H1 (cell line): ENCODE measurements around the gene ATP5PF. TPM values are rescaled to one million over a fixed set of nuclear protein-coding genes. Genes with fewer than 3 reads are reported as not detected.

Experiments used
- CTCF ChIA-PET: fragments of 300-600 bp; sonication (Branson Sonifier 250); formaldehyde crosslinking; loops from one replicate; lab custom pipeline; 2021; ENCODE audit not compliant: partially characterized antibody; lab: Charles Lee
- POLR2A ChIA-PET: fragments of 300-600 bp; sonication (Branson Sonifier 250); formaldehyde crosslinking; loops from one replicate; lab custom pipeline; 2021; ENCODE audit warnings: inconsistent platforms; ENCODE audit not compliant: partially characterized antibody; lab: Charles Lee
- DNase-seq, 2 experiments: peaks; one replicate each; pipeline versions ENCODE4 v3.0.0 to v3.0.0-alpha.2; 2010 to 2022; ENCODE audit warnings: low spot score in 2 of 2, low read depth in 1 of 2, mixed read lengths in 1 of 2
- FAIRE-seq: peaks from 2 replicates; lab custom pipeline; 2011; peaks lifted over from hg19 to GRCh38; lab: Jason Lieb, UNC
- H2AFZ ChIP-seq: 2 replicates; pipeline ENCODE4 v1.8.1; 2012; ENCODE audit warnings: low read length, inconsistent platforms
- H2AK5ac ChIP-seq: 2 replicates; pipeline ENCODE4 v1.6.1; 2013; ENCODE audit warnings: low read depth, low read length
- H2BK120ac ChIP-seq: replicated peaks from 2 replicates; pipeline ENCODE3; 2013; ENCODE audit warnings: low read depth, low read length, inconsistent platforms
- H2BK12ac ChIP-seq: 2 replicates; pipeline ENCODE4 v1.6.1; 2013; ENCODE audit warnings: low read depth, low read length
- H2BK15ac ChIP-seq: 2 replicates; pipeline ENCODE4 v1.6.1; 2013; ENCODE audit warnings: low read length
- H2BK20ac ChIP-seq: 2 replicates; pipeline ENCODE4 v1.6.1; 2013; ENCODE audit warnings: low read length
- H2BK5ac ChIP-seq: 2 replicates; pipeline ENCODE4 v1.6.1; 2013; ENCODE audit warnings: low read depth, low read length
- H3K14ac ChIP-seq: 2 replicates; pipeline ENCODE4 v1.6.1; 2013; ENCODE audit warnings: inconsistent platforms; ENCODE audit not compliant: insufficient read length
- H3K18ac ChIP-seq: 2 replicates; pipeline ENCODE4 v1.6.1; 2013; ENCODE audit warnings: low read length; ENCODE audit errors: extremely low read depth
- H3K23ac ChIP-seq: 2 replicates; pipeline ENCODE4 v1.6.1; 2013; ENCODE audit warnings: inconsistent platforms; ENCODE audit not compliant: insufficient read length
- H3K23me2 ChIP-seq: 2 replicates; pipeline ENCODE4 v1.6.1; 2013; ENCODE audit warnings: low read depth, low read length
- H3K27ac ChIP-seq: 2 replicates; pipeline ENCODE4 v1.6.1; 2011; ENCODE audit warnings: low read depth, low read length, inconsistent platforms
- H3K27me3 ChIP-seq, 4 experiments: replicated peaks in 1 of 4; 1 replicate in 1 of 4; 2 replicates in 3 of 4; pipeline versions ENCODE4 v1.6.1 to v1.8.1; 2011 to 2013; ENCODE audit warnings: low read length in 3 of 4, mild to moderate bottlenecking in 3 of 4, inconsistent platforms in 2 of 4, mixed read lengths in 2 of 4, moderate library complexity in 1 of 4; ENCODE audit not compliant: control insufficient read depth in 3 of 4, insufficient read depth in 3 of 4; ENCODE audit errors: extremely low read depth in 1 of 4
- H3K36me3 ChIP-seq, 4 experiments: 2 replicates each; pipeline versions ENCODE4 v1.6.1 to v1.8.1; 2011 to 2013; ENCODE audit warnings: mild to moderate bottlenecking in 4 of 4, low read length in 3 of 4, moderate library complexity in 2 of 4, control low read depth in 1 of 4, inconsistent platforms in 1 of 4; ENCODE audit not compliant: insufficient read depth in 4 of 4, control insufficient read depth in 2 of 4
- H3K4ac ChIP-seq: replicated peaks from 2 replicates; pipeline ENCODE3; 2013; ENCODE audit warnings: low read length, low read depth, mixed read lengths, inconsistent platforms; ENCODE audit not compliant: insufficient read length
- H3K4me1 ChIP-seq, 4 experiments: replicated peaks in 1 of 4; 1 replicate in 1 of 4; 2 replicates in 3 of 4; pipeline versions ENCODE4 v1.6.1 to v1.8.1; 2011 to 2013; ENCODE audit warnings: low read length in 3 of 4, inconsistent platforms in 2 of 4, mixed read lengths in 1 of 4; ENCODE audit not compliant: insufficient read depth in 4 of 4, control insufficient read depth in 3 of 4
- H3K4me2 ChIP-seq, 2 experiments: 2 replicates each; pipeline versions ENCODE4 v1.6.1 to v1.8.1; 2011 to 2013; ENCODE audit warnings: low read depth in 2 of 2, low read length in 2 of 2, control low read depth in 1 of 2, inconsistent platforms in 1 of 2, mild to moderate bottlenecking in 1 of 2; ENCODE audit not compliant: insufficient read depth in 1 of 2
- H3K4me3 ChIP-seq, 4 experiments: fragments of 200-600, 300-600 bp in 1 of 4; sonication (generic), shearing (Covaris generic), sonication (Bioruptor Twin) in 1 of 4; 2 replicates each; pipeline versions ENCODE4 v1.5.1 to v1.8.1; 2011 to 2016; ENCODE audit warnings: low read length in 4 of 4, low read depth in 3 of 4, control low read depth in 2 of 4, inconsistent platforms in 2 of 4, mild to moderate bottlenecking in 2 of 4, mixed read lengths in 1 of 4, moderate library complexity in 1 of 4; ENCODE audit not compliant: insufficient read depth in 2 of 4; ENCODE audit errors: extremely low read depth in 1 of 4
- H3K56ac ChIP-seq: replicated peaks from 2 replicates; pipeline ENCODE3; 2013; ENCODE audit warnings: low read depth, mild to moderate bottlenecking, mixed read lengths, low read length, inconsistent platforms; ENCODE audit not compliant: insufficient read length
- H3K79me1 ChIP-seq: 2 replicates; pipeline ENCODE4 v1.6.1; 2013; ENCODE audit warnings: low read depth, low read length, control low read depth
- H3K79me2 ChIP-seq, 2 experiments: 2 replicates each; pipeline versions ENCODE4 v1.6.1 to v1.8.1; 2012 to 2013; ENCODE audit warnings: low read length in 2 of 2, mild to moderate bottlenecking in 2 of 2, inconsistent platforms in 1 of 2; ENCODE audit not compliant: insufficient read depth in 2 of 2, control insufficient read depth in 1 of 2
- H3K9ac ChIP-seq, 4 experiments: replicated peaks in 1 of 4; 1 replicate in 1 of 4; 2 replicates in 3 of 4; pipeline versions ENCODE4 v1.6.1 to v1.8.1; 2011 to 2013; ENCODE audit warnings: low read depth in 3 of 4, low read length in 3 of 4, control low read depth in 2 of 4, mild to moderate bottlenecking in 2 of 4, moderate library complexity in 2 of 4, inconsistent platforms in 1 of 4; ENCODE audit errors: extremely low read depth in 1 of 4
- H3K9me3 ChIP-seq, 2 experiments: 2 replicates each; pipeline versions ENCODE4 v1.6.1 to v1.8.1; 2012 to 2013; ENCODE audit warnings: mild to moderate bottlenecking in 2 of 2, moderate library complexity in 2 of 2, control low read depth in 1 of 2, inconsistent platforms in 1 of 2, low read depth in 1 of 2, low read length in 1 of 2, mixed read lengths in 1 of 2; ENCODE audit not compliant: insufficient read depth in 2 of 2
- H4K20me1 ChIP-seq, 2 experiments: replicated peaks in 1 of 2; 2 replicates each; pipeline versions ENCODE3 to v1.8.1; 2011 to 2013; ENCODE audit warnings: inconsistent platforms in 2 of 2, low read length in 2 of 2, mild to moderate bottlenecking in 1 of 2; ENCODE audit not compliant: insufficient read depth in 2 of 2, control insufficient read depth in 1 of 2
- H4K5ac ChIP-seq: 2 replicates; pipeline ENCODE4 v1.6.1; 2013; ENCODE audit warnings: low read length, low read depth, mixed read lengths, inconsistent platforms; ENCODE audit not compliant: insufficient read length
- H4K8ac ChIP-seq: 2 replicates; pipeline ENCODE4 v1.8.0; 2013; ENCODE audit warnings: mild to moderate bottlenecking, moderate library complexity, low read length, inconsistent platforms; ENCODE audit not compliant: insufficient read depth; ENCODE audit errors: extremely low read depth
- H4K91ac ChIP-seq: replicated peaks from 2 replicates; pipeline ENCODE3; 2013; ENCODE audit warnings: low read length, mixed read lengths, inconsistent platforms; ENCODE audit not compliant: insufficient read length
- ASH2L ChIP-seq: fragments of 200-600, 300-600 bp; sonication (generic); IDR thresholded peaks from one replicate; pipeline ENCODE4 v1.7.1; 2017; ENCODE audit warnings: low read length
- BCL11A ChIP-seq, 2 experiments: IDR thresholded peaks; one replicate each; pipeline ENCODE4 v1.6.1; 2011; ENCODE audit warnings: low read depth in 2 of 2, low read length in 2 of 2, mild to moderate bottlenecking in 2 of 2
- EP300 ChIP-seq, 2 experiments: IDR thresholded peaks; 1 replicate in 1 of 2; 2 replicates in 1 of 2; pipeline ENCODE4 v1.6.1; 2011 to 2012; ENCODE audit warnings: low read depth in 2 of 2, low read length in 2 of 2, mild to moderate bottlenecking in 2 of 2, borderline replicate concordance in 1 of 2, inconsistent platforms in 1 of 2, moderate library complexity in 1 of 2
- GABPA ChIP-seq: IDR thresholded peaks from 2 replicates; pipeline ENCODE4 v1.6.1; 2011; ENCODE audit warnings: mild to moderate bottlenecking, low read length, moderate library complexity, borderline replicate concordance; ENCODE audit not compliant: insufficient read depth
- KDM4A ChIP-seq: IDR thresholded peaks from one replicate; pipeline ENCODE4 v1.7.1; 2012; ENCODE audit warnings: low read depth, mild to moderate bottlenecking, moderate library complexity, low read length, inconsistent platforms; ENCODE audit not compliant: severe bottlenecking
- POLR2A ChIP-seq, 2 experiments: IDR thresholded peaks; 1 replicate in 1 of 2; 2 replicates in 1 of 2; pipeline ENCODE4 v1.6.1; 2011; ENCODE audit warnings: low read depth in 2 of 2, low read length in 2 of 2, mild to moderate bottlenecking in 2 of 2; ENCODE audit errors: control extremely low read depth in 1 of 2
- POLR2AphosphoS5 ChIP-seq: IDR thresholded peaks from 2 replicates; pipeline ENCODE4 v1.6.1; 2011; ENCODE audit warnings: low read depth, low read length
- TAF1 ChIP-seq: IDR thresholded peaks from 2 replicates; pipeline ENCODE4 v1.6.1; 2011; ENCODE audit warnings: mild to moderate bottlenecking, low read depth, low read length
- WGBS, 2 experiments: shearing (Covaris generic) in 1 of 2; methylation state at CpG; one replicate each; pipeline versions ENCODE4 v1.1.6 to v1.1.7; 2013 to 2015; ENCODE audit warnings: low lambda C conversion rate in 2 of 2, mixed read lengths in 2 of 2, inconsistent platforms in 1 of 2, low coverage in 1 of 2, missing lambda C conversion rate in 1 of 2; ENCODE audit not compliant: insufficient replicate concordance in 2 of 2, insufficient coverage in 1 of 2, insufficient read length in 1 of 2; ENCODE audit errors: extremely low coverage in 1 of 2, missing lambda C conversion rate in 1 of 2; 5-methylcytosine and 5-hydroxymethylcytosine counted together
- polyA plus RNA-seq, 7 experiments: library from polyadenylated mRNA; depleted of rRNA in 3 of 7; stranded (reverse) in 5 of 7; unstranded in 2 of 7; fragments of >200 nt in 5 of 7; fragments of 200-250 nt in 2 of 7; gene quantifications; 1 replicate in 5 of 7; 2 replicates in 1 of 7; 4 replicates in 1 of 7; pipeline versions ENCODE4 v1.2.1 to v1.2.3, GENCODE V29; 2011 to 2013; ENCODE audit warnings: missing spikeins in 2 of 7, mixed read lengths in 2 of 7
- total RNA-seq: library from RNA; stranded (reverse); fragmentation: NEBNext Ultra II Directional; extraction: Animal tissue kit (Norgen Biotek cat#: 25700); gene quantifications from 2 replicates; pipeline ENCODE4 v1.2.1, GENCODE V29; 2021

Gene ATP5PF
- total and polyA plus RNA-seq, 2 of the 8 experiments (the other 6 are each of a cell fraction or from before 2014, with no cell fraction given) = 135 to 240 TPM

DNA sequence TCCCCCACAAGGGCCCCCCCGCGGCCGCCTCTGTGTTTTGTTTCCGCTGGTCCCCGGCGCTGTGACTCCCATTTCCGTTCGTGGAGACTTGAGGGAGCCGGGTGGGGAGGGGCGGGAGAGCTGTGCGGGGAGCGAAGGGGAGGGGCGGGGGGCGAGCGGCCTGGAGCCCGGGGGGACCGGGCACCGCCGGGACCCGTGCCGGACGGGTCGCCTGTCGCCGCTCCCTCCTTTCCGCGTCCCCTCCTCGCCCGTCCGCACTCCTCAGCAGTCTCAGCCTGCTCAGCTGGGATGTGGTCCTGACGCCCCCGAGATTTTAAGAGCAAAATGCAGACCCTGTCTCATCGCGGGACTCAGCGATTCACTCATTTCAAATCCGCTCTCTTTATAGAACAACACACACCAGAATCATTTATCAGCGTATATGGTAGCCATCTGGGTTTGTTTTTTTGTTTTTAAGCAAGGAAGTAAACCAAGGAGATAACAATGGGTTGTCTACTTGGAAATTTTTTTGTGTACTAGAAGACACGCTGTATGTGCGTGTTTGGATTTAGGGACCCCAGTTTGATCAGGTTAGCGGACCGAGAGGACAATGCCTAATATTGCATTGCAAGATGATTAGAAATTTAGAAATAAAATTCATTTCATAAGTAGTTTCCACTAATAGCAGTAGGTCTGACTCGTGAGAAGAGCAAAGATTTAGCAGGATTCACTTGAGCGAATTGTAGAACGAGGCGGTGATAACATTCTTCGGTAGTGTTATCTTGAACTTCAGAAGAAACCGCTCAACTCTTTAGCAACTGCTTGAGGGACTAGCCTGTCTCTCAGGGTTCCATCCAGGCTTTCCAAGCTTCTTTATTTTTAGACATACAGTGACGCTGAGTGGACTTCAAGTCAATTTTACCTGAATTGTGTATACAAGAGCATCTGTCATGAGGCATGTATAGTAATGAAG, 1.2 kb upstream of the ATP5PF start:
- Histone ChIP-seq H3K4ac (no peak overlapping the region), H2BK12ac (no peak overlapping the region), H4K91ac (peak overlapping the region; percentile 83), H3K79me1 (peaks cover 4% of the 10 kb centered on the region; the same call in 1 of the 2 replicates), H3K4me1 (peaks cover 0 to 8% (median 0%) of the 10 kb centered on the region in 4 experiments; a peak in 2 of 7 replicates), H3K36me3 (no peaks in the 10 kb centered on the region), H3K4me2 (peak overlapping the region; percentile 28 to 92), H4K5ac (peak overlapping the region; percentile 71), H4K8ac (peak overlapping the region; percentile 100; the same call in 1 of the 2 replicates), H2AK5ac (no peak overlapping the region), H3K27me3 (no peaks in the 10 kb centered on the region), H2BK5ac (peak overlapping the region; percentile 98; the same call in 1 of the 2 replicates), H3K56ac (peak overlapping the region; percentile 97), H3K9ac (peak overlapping the region; percentile 91 to 100 (median 100)), H3K23me2 (0 out of 2 replicates have a peak, but pooled peaks cover 2% of the 10 kb centered on the region), H4K20me1 (no peaks in the 10 kb centered on the region), H3K18ac (no peak overlapping the region), H3K79me2 (peaks cover 6 to 84% of the 10 kb centered on the region in 2 experiments)
- WGBS, 2 experiments = 2% methylated on average over 25 of the region's 48 CpGs; no CpG with 5 or more reads in 1 of the 2 experiments
- TF ChIP-seq EP300 (IDR thresholded peaks at IDR 0.05; ENCODE audit: borderline replicate concordance in 1 of 2, low read depth in 2 of 2, low read length in 2 of 2) = no peak
- peak; percentile 24 for TF ChIP-seq KDM4A
- TF ChIP-seq POLR2A (IDR thresholded peaks at IDR 0.05; ENCODE audit: control extremely low read depth in 1 of 2, low read depth in 2 of 2, low read length in 2 of 2) = peak; percentile 8 to 31; a peak in 2 of 3 replicates
- TF ChIP-seq ASH2L = peak; percentile 32
- TF ChIP-seq BCL11A (IDR thresholded peaks at IDR 0.05; ENCODE audit: low read depth in 2 of 2, low read length in 2 of 2) = no peak
- 0 out of 2 replicates have a peak, but pooled peaks have one; percentile 5 for TF ChIP-seq TAF1
- no peak for TF ChIP-seq GABPA
- TF ChIP-seq POLR2AphosphoS5 = peak; percentile 72
- TF ChIP-seq, all 59 proteins: peak for 5
- H3K14ac ChIP-seq = no peak overlapping the region
- peak overlapping the region; percentile 31; the same call in 1 of the 2 replicates for H2AFZ ChIP-seq
- ChIA-PET CTCF (interaction anchor here (1.0 to 1.5 kb wide), 3 partner anchors 9 to 128 kb away, joined by 3 to 4 read pairs (median 4); no protein-coding TSS in a partner anchor), POLR2A (interaction anchor here (0.7 to 3.2 kb wide), 11 partner anchors 11 to 262 kb away, joined by 3 to 31 read pairs (median 4); partner anchors contain the start of gene MRPL39)
- no peak overlapping the region for H2BK120ac ChIP-seq
- H3K9me3 ChIP-seq = no peaks in the 10 kb centered on the region
- H3K23ac ChIP-seq = no peak overlapping the region
- H3K27ac ChIP-seq = peak overlapping the region; percentile 100
- peak overlapping the region; percentile 64 to 97 (median 90) for H3K4me3 ChIP-seq
- no peak overlapping the region for H2BK15ac ChIP-seq
- FAIRE-seq (no peak), DNase-seq (peak in 1 of 2 experiments; percentile 3)
- no peak overlapping the region for H2BK20ac ChIP-seq
